Upper lobe of left lung (tissue), 6 donors: ENCODE data around the gene NACA2. TPM values are rescaled to one million over a fixed set of nuclear protein-coding genes. Genes with fewer than 3 reads are reported as not detected.
"Not testable (repeated sequence)": the region's sequence is repeated elsewhere in the genome, so short reads cannot be mapped to it uniquely, and the experiment has no call there.

ENCODE experiments used
- ATAC-seq, 2 donors: fragments of 200-7000 bp; cut with Tn5 transposase; one replicate each; pipeline ENCODE4 v1.9.1; 2022; ENCODE audit warnings: mild to moderate bottlenecking in 2 of 2, moderate library complexity in 2 of 2; ENCODE audit not compliant: low FRiP score in 2 of 2
- DNase-seq, 2 donors: peaks; one replicate each; pipeline ENCODE4 v3.0.0-alpha.2; 2019 to 2020
- H3K27ac ChIP-seq, 4 donors: fragments of 200-600 bp; sonication (generic); one replicate each; pipeline ENCODE4 v1.5.1; 2016 to 2019
- H3K27me3 ChIP-seq, 4 donors: fragments of 200-600 bp; sonication (generic); one replicate each; pipeline ENCODE4 v1.5.1; 2017 to 2019
- H3K36me3 ChIP-seq, 4 donors: fragments of 200-600 bp; sonication (generic); one replicate each; pipeline ENCODE4 v1.5.1; 2016 to 2019
- H3K4me1 ChIP-seq, 4 donors: fragments of 200-600 bp; sonication (generic); one replicate each; pipeline ENCODE4 v1.5.1; 2018 to 2019
- H3K4me3 ChIP-seq, 4 donors: fragments of 200-600 bp; sonication (generic); one replicate each; pipeline ENCODE4 v1.5.1; 2017 to 2019; ENCODE audit warnings: mild to moderate bottlenecking in 2 of 4, moderate library complexity in 1 of 4
- H3K9me3 ChIP-seq, 4 donors: fragments of 200-600 bp; sonication (generic); one replicate each; pipeline ENCODE4 v1.5.1; 2018 to 2019
- EP300 ChIP-seq, 4 donors: sonication (generic); formaldehyde crosslinking; IDR thresholded peaks; one replicate each; pipeline ENCODE4 v1.5.1; 2017; ENCODE audit warnings: antibody characterized with exemption in 4 of 4, control low read depth in 2 of 4
- POLR2A ChIP-seq, 4 donors: fragments of 450-650 bp; IDR thresholded peaks; one replicate each; pipeline ENCODE4 v1.5.1; 2016 to 2017; ENCODE audit warnings: antibody characterized with exemption in 4 of 4, mild to moderate bottlenecking in 2 of 4
- POLR2AphosphoS5 ChIP-seq, 2 donors: sonication (generic); formaldehyde crosslinking; IDR thresholded peaks; one replicate each; pipeline ENCODE4 v1.5.1; 2017; ENCODE audit warnings: antibody characterized with exemption in 2 of 2
- WGBS, 2 donors: methylation state at CpG; one replicate each; pipeline ENCODE4 v1.1.5; 2017 to 2018; 5-methylcytosine and 5-hydroxymethylcytosine counted together
- total RNA-seq, 6 donors: library from RNA; depleted of rRNA in 4 of 6; stranded (reverse); fragments of >200 nt in 4 of 6; gene quantifications; one replicate each; pipeline versions ENCODE4 v1.1.0 to v1.2.1, GENCODE V29; 2016 to 2021
- TF ChIP-seq, protein P1 (sequence below), 6 experiments: fragments of 450-650 bp in 4 of 6; fragments of 200-600 bp in 2 of 6; sonication (generic) in 2 of 6; IDR thresholded peaks; one replicate each; pipeline ENCODE4 v1.5.1; 2016 to 2019; ENCODE audit warnings: antibody characterized with exemption in 6 of 6
- donor health status: DM: no; HTN: no; CAD: no; lungs with moderate emphysema.
- donor health status: DM: no; HTN: yes; CAD: no; lungs with severe emphysema.

NACA2 gene
- total RNA-seq, 6 donors from 2014 or later = not detected

DNA sequence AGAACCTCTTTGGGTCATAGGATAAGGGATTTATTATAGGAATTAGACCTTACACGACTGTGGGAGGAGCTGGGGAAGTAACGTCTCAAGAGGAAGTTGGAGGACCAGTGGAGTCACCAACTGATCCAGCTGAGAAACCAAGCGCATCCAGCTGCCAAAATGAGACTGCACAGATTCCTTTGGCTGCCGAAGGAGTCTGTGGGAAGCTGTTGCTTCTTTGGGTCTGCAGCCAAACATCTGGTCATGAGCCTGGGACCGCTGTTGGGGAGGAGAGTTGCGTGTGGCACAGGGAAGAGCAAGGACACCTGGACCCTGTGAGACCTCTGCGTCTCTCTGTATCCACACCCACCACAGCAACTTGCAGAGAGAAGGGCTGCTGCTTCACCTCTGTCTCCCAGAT lies 2.4 kb upstream of the NACA2 start:
- H3K36me3 ChIP-seq = no peaks in the 10 kb centered on the region
- H3K4me1 ChIP-seq = no peaks in the 10 kb centered on the region
- DNase-seq (no peak), ATAC-seq (no peak)
- TF ChIP-seq POLR2AphosphoS5 (IDR thresholded peaks at IDR 0.05) (no peak), POLR2A (IDR thresholded peaks at IDR 0.05) (no peak)
- no peak overlapping the region for H3K4me3 ChIP-seq
- H3K27ac ChIP-seq = no peak overlapping the region
- no peaks in the 10 kb centered on the region for H3K27me3 ChIP-seq
- H3K9me3 ChIP-seq = no peaks in the 10 kb centered on the region
- 48 to 63% methylated on average over 7 of the region's 7 CpGs for WGBS, 2 donors

DNA sequence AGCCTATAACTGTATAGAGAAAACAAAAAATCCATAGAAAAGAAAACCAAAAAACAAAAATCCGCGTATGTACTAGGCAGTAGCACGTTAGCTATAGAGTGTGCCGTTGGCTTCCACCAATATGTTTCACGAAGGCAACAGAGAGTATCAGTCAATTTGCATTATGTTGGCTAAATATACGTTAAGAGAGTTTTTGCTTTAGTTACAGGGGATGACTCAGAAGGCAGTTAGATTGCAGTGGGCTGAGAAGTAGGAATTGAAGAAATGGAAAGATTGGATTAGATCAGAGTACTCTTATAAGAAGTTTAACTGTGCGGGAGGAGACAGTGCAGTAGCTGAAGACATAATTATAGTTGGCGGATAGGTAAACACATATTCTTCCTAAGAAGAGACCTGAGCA lies 911 bp upstream of the NACA2 start:
- DNase-seq = no peak
- Histone ChIP-seq H3K27me3 (no peaks in the 10 kb centered on the region), H3K36me3 (no peaks in the 10 kb centered on the region), H3K4me1 (no peaks in the 10 kb centered on the region), H3K4me3 (no peak overlapping the region), H3K27ac (no peak overlapping the region), H3K9me3 (no peaks in the 10 kb centered on the region)
- no peak for ATAC-seq
- WGBS, 2 donors = 93 to 96% methylated on average over 8 of the region's 8 CpGs
- TF ChIP-seq, protein P1, sequence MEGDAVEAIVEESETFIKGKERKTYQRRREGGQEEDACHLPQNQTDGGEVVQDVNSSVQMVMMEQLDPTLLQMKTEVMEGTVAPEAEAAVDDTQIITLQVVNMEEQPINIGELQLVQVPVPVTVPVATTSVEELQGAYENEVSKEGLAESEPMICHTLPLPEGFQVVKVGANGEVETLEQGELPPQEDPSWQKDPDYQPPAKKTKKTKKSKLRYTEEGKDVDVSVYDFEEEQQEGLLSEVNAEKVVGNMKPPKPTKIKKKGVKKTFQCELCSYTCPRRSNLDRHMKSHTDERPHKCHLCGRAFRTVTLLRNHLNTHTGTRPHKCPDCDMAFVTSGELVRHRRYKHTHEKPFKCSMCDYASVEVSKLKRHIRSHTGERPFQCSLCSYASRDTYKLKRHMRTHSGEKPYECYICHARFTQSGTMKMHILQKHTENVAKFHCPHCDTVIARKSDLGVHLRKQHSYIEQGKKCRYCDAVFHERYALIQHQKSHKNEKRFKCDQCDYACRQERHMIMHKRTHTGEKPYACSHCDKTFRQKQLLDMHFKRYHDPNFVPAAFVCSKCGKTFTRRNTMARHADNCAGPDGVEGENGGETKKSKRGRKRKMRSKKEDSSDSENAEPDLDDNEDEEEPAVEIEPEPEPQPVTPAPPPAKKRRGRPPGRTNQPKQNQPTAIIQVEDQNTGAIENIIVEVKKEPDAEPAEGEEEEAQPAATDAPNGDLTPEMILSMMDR (IDR thresholded peaks at IDR 0.05) = no peak
- TF ChIP-seq POLR2AphosphoS5 (IDR thresholded peaks at IDR 0.05) (no peak), POLR2A (IDR thresholded peaks at IDR 0.05) (no peak), EP300 (IDR thresholded peaks at IDR 0.05) (no peak)

DNA sequence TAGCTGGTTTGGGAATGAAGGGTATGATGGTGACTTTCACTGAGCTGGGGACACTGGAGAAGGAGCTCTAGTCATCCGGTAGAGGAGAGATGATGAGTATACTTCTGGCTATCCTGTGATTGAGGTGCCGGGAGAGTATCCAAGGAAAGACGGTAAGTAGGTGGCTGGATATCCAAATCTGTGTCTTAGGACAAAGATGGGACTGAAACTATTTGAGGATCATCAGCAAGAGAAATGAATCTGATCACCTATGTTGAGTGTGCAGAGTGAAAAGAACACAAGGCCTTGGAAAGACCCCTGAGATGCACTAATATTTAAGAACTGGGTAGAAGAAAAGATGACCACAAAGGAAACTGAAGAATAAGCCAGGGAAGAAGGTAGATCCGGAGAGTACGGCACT lies 1.0 kb downstream of the NACA2 start:
- Histone ChIP-seq H3K36me3 (no peaks in the 10 kb centered on the region), H3K27me3 (no peaks in the 10 kb centered on the region), H3K4me1 (no peaks in the 10 kb centered on the region), H3K9me3 (no peaks in the 10 kb centered on the region), H3K27ac (no peak overlapping the region), H3K4me3 (no peak overlapping the region)
- TF ChIP-seq POLR2AphosphoS5 (IDR thresholded peaks at IDR 0.05) = no peak
- TF ChIP-seq, protein P1 (IDR thresholded peaks at IDR 0.05) = no peak
- TF ChIP-seq EP300 (IDR thresholded peaks at IDR 0.05) = no peak
- no peak for TF ChIP-seq POLR2A (IDR thresholded peaks at IDR 0.05)
- ATAC-seq (no peak), DNase-seq (no peak)
- WGBS, 2 donors = 95 to 97% methylated on average over 5 of the region's 5 CpGs

DNA sequence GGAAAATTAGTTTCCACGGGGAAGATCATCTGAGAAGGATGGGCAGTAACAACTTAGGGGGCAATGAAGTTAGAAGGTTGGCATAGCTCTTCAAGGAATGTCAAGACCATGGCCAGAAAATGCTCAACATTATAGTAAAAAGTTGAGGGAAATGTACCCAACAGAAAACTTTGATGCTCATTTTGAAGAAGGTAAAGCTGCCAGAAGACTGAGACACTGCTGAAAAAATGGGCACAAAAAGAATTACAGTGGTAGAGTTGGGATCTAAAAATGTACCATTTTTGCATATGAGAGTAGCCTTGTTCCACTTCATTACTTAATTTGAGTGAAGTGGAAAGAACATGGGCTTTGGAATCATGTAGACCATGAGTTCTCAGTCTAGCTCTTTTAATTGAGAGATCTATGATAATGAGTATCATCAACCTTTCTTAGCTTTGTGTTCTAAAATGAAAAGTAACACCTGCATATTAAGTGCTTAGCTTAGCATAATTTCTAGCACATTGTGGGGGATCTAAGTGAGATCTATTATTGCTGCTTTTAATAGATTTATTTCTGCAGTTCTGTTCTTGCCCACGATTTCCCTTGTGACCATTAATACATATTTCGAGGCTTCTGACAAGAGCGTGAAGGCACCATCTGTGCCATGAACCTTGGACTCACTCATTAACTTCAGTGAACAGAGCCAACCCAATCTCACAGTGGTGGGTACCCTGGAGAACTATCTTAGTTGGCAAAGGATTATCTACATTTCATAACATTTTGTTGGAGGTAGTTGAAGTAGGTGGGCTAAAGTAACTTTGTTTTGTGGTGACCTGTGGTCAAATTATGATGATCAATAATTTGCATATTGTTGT lies 3.0 kb downstream of the NACA2 start:
- no peak overlapping the region for H3K27ac ChIP-seq
- 90 to 95% methylated on average over 4 of the region's 4 CpGs for WGBS, 2 donors
- TF ChIP-seq POLR2A (IDR thresholded peaks at IDR 0.05) (no peak), EP300 (IDR thresholded peaks at IDR 0.05) (no peak), POLR2AphosphoS5 (IDR thresholded peaks at IDR 0.05) (no peak)
- TF ChIP-seq, protein P1 (IDR thresholded peaks at IDR 0.05) = no peak
- DNase-seq = no peak
- no peak for ATAC-seq
- H3K4me1 ChIP-seq = no peaks in the 10 kb centered on the region
- H3K4me3 ChIP-seq = no peak overlapping the region
- H3K36me3 ChIP-seq = no peaks in the 10 kb centered on the region
- no peaks in the 10 kb centered on the region for H3K9me3 ChIP-seq
- H3K27me3 ChIP-seq = no peaks in the 10 kb centered on the region

DNA sequence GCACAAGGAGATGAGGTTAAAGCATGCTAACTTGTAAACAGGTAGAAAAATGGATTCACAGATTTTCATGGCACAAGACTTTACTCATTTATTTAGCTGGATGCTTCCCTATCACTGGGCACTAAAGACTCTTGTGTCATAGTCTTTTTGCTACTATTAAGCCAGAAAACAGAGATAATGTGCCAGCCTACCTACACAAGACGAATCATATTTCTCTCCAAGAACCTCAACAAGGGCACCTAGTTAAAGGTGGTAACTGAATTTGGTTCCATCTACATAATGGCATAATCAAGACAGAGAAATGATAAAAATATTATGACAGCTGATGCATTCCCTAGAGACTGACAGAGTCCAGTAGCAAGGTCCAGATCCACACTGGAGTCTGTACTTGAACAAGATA lies 3.8 kb downstream of the NACA2 start:
- H3K9me3 ChIP-seq = no peaks in the 10 kb centered on the region
- H3K36me3 ChIP-seq = no peaks in the 10 kb centered on the region
- H3K4me3 ChIP-seq = no peak overlapping the region
- H3K4me1 ChIP-seq = no peaks in the 10 kb centered on the region
- H3K27me3 ChIP-seq = no peaks in the 10 kb centered on the region
- no peak for ATAC-seq
- no peak for DNase-seq
- WGBS, 2 donors = 90 to 91% methylated on average over 1 of the region's 1 CpG
- no peak for TF ChIP-seq EP300 (IDR thresholded peaks at IDR 0.05)
- TF ChIP-seq, protein P1 (IDR thresholded peaks at IDR 0.05) = no peak
- no peak for TF ChIP-seq POLR2A (IDR thresholded peaks at IDR 0.05)
- no peak for TF ChIP-seq POLR2AphosphoS5 (IDR thresholded peaks at IDR 0.05)
- H3K27ac ChIP-seq = no peak overlapping the region

DNA sequence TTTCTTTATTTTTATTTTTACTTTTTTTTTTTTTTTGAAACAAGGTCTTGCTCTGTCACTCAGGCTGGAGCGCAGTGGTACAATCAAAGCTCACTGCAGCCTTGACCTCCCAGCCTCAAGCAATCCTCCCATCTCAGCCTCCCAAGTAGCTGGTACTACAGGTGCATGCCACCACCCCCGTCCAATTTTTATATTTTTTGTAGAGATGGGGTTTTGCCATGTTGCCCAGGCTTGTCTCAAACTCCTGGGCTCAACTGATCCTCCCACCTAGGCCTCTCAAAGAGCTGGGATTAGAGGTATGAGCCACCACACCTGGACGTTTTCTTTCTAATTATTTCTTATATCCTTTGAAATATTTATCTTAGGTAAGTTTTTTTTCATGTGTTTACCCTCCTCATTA lies 4.4 kb downstream of the NACA2 start:
- not testable (repeated sequence) for ATAC-seq, DNase-seq
- WGBS, 2 donors = 61 to 74% methylated on average over 3 of the region's 3 CpGs

More for the DNA sequence above, 4.4 kb downstream of the NACA2 start:
- not testable (repeated sequence) for H3K27me3 ChIP-seq, H3K4me1 ChIP-seq, H3K27ac ChIP-seq, H3K36me3 ChIP-seq, H3K9me3 ChIP-seq, H3K4me3 ChIP-seq
